Activated naive CD4-positive, alpha-beta T cell treated with anti-CD3 and anti-CD28 coated beads, Interleukin-2, amount 50 U/mL, for 24 hours (primary cell): Measurements from ENCODE around the gene PRXL2C.
"Not testable (repeated sequence)": the region's sequence is repeated elsewhere in the genome, so short reads cannot be mapped to it uniquely, and the experiment has no call there.

ENCODE experiments used
- H3K27ac Mint-ChIP-seq: one replicate; pipeline ENCODE4 v1.8.0; 2021; ENCODE audit warnings: mild to moderate bottlenecking, mixed read lengths
- H3K27me3 Mint-ChIP-seq: one replicate; pipeline ENCODE4 v1.8.0; 2021; ENCODE audit warnings: mixed read lengths
- H3K36me3 Mint-ChIP-seq: one replicate; pipeline ENCODE4 v1.8.0; 2021; ENCODE audit warnings: mixed read lengths
- H3K4me1 Mint-ChIP-seq: one replicate; pipeline ENCODE4 v1.8.0; 2021; ENCODE audit warnings: mixed read lengths
- H3K4me3 Mint-ChIP-seq: one replicate; pipeline ENCODE4 v1.8.0; 2021; ENCODE audit warnings: mild to moderate bottlenecking, mixed read lengths
- H3K9me3 Mint-ChIP-seq: one replicate; pipeline ENCODE4 v1.8.0; 2021; ENCODE audit warnings: mixed read lengths

The PRXL2C gene

GRCh38 chr9:96655198-96655851, at the start of gene PRXL2C:
Gene PRXL2C (minus strand): TSS chr9:96655317. CDS start chr9:96655281, 36 bp downstream.
- Mint-ChIP-seq H3K27ac (peak within 1 kb of the TSS; percentile 86), H3K4me1 (peaks cover 21% of the 10 kb centered on the region), H3K4me3 (peak within 1 kb of the TSS; percentile 91), H3K36me3 (no peaks in the 10 kb centered on the region), H3K27me3 (no peaks in the 10 kb centered on the region), H3K9me3 (no peaks in the 10 kb centered on the region)

- H3K36me3 Mint-ChIP-seq, H3K27me3 Mint-ChIP-seq, H3K27ac Mint-ChIP-seq, H3K4me3 Mint-ChIP-seq, H3K4me1 Mint-ChIP-seq: not testable (repeated sequence)
- H3K9me3 Mint-ChIP-seq: peaks cover 14% of the 10 kb centered on the region
These were observed 45.7 kb upstream of the PRXL2C start for GRCh38 chr9:96700721-96701375.

- Mint-ChIP-seq H3K27me3 (peaks cover 8% of the 10 kb centered on the region), H3K4me3 (no peak overlapping the region), H3K36me3 (peaks cover 10% of the 10 kb centered on the region)
These were observed 36.2 kb upstream of the PRXL2C start for GRCh38 chr9:96691326-96691725.

GRCh38 chr9:96688745-96689464, 33.8 kb upstream of the PRXL2C start:
- Mint-ChIP-seq H3K27ac (no peak overlapping the region), H3K4me1 (peaks cover 11% of the 10 kb centered on the region), H3K27me3 (peaks cover 8% of the 10 kb centered on the region), H3K9me3 (peaks cover 4% of the 10 kb centered on the region), H3K4me3 (no peak overlapping the region), H3K36me3 (peaks cover 8% of the 10 kb centered on the region)

More at GRCh38 chr9:96691326-96691725, 36.2 kb upstream of the PRXL2C start:
- peaks cover 4% of the 10 kb centered on the region for H3K9me3 Mint-ChIP-seq
- H3K4me1 Mint-ChIP-seq: peaks cover 11% of the 10 kb centered on the region
- H3K27ac Mint-ChIP-seq: no peak overlapping the region

- H3K9me3 Mint-ChIP-seq: peaks cover 4% of the 10 kb centered on the region
- no peak overlapping the region for H3K4me3 Mint-ChIP-seq
- H3K36me3 Mint-ChIP-seq: peaks cover 6% of the 10 kb centered on the region
- H3K4me1 Mint-ChIP-seq: peaks cover 11% of the 10 kb centered on the region
- H3K27me3 Mint-ChIP-seq: peaks cover 7% of the 10 kb centered on the region
- H3K27ac Mint-ChIP-seq: no peak overlapping the region
These were observed 33.1 kb upstream of the PRXL2C start for GRCh38 chr9:96688187-96688586.

GRCh38 chr9:96686638-96687335, 31.7 kb upstream of the PRXL2C start:
- Mint-ChIP-seq H3K36me3 (peaks cover 6% of the 10 kb centered on the region), H3K4me1 (peaks cover 11% of the 10 kb centered on the region), H3K27me3 (peaks cover 6% of the 10 kb centered on the region), H3K27ac (peak overlapping the region; percentile 79), H3K9me3 (peaks cover 4% of the 10 kb centered on the region), H3K4me3 (peak overlapping the region; percentile 88)

- no peaks in the 10 kb centered on the region for H3K36me3 Mint-ChIP-seq
- H3K27ac Mint-ChIP-seq: no peak overlapping the region
- no peaks in the 10 kb centered on the region for H3K9me3 Mint-ChIP-seq
- H3K27me3 Mint-ChIP-seq: no peaks in the 10 kb centered on the region
- no peak overlapping the region for H3K4me3 Mint-ChIP-seq
- no peaks in the 10 kb centered on the region for H3K4me1 Mint-ChIP-seq
These were observed 25.8 kb upstream of the PRXL2C start for GRCh38 chr9:96680812-96681499.

GRCh38 chr9:96674906-96675538, 19.9 kb upstream of the PRXL2C start:
- H3K36me3 Mint-ChIP-seq: no peaks in the 10 kb centered on the region
- no peaks in the 10 kb centered on the region for H3K4me1 Mint-ChIP-seq
- H3K27ac Mint-ChIP-seq: no peak overlapping the region
- peaks cover 9% of the 10 kb centered on the region for H3K27me3 Mint-ChIP-seq
- H3K9me3 Mint-ChIP-seq: no peaks in the 10 kb centered on the region
- H3K4me3 Mint-ChIP-seq: no peak overlapping the region

- not testable (repeated sequence) for H3K9me3 Mint-ChIP-seq, H3K27me3 Mint-ChIP-seq, H3K4me1 Mint-ChIP-seq, H3K27ac Mint-ChIP-seq, H3K4me3 Mint-ChIP-seq, H3K36me3 Mint-ChIP-seq
These were observed 18.7 kb upstream of the PRXL2C start for GRCh38 chr9:96673786-96674185.

GRCh38 chr9:96668868-96669534, 13.9 kb upstream of the PRXL2C start:
- Mint-ChIP-seq H3K27ac (no peak overlapping the region), H3K27me3 (peaks cover 3% of the 10 kb centered on the region), H3K4me1 (no peaks in the 10 kb centered on the region), H3K9me3 (no peaks in the 10 kb centered on the region), H3K36me3 (no peaks in the 10 kb centered on the region), H3K4me3 (no peak overlapping the region)

GRCh38 chr9:96667363-96667728, 12.2 kb upstream of the PRXL2C start:
- H3K4me3 Mint-ChIP-seq: no peak overlapping the region
- no peaks in the 10 kb centered on the region for H3K4me1 Mint-ChIP-seq
- H3K27ac Mint-ChIP-seq: no peak overlapping the region
- H3K9me3 Mint-ChIP-seq: no peaks in the 10 kb centered on the region
- H3K27me3 Mint-ChIP-seq: peaks cover 3% of the 10 kb centered on the region
- no peaks in the 10 kb centered on the region for H3K36me3 Mint-ChIP-seq

GRCh38 chr9:96666653-96667362, 11.7 kb upstream of the PRXL2C start:
- H3K27me3 Mint-ChIP-seq, H3K9me3 Mint-ChIP-seq, H3K4me1 Mint-ChIP-seq, H3K36me3 Mint-ChIP-seq, H3K27ac Mint-ChIP-seq, H3K4me3 Mint-ChIP-seq: not testable (repeated sequence)

- Mint-ChIP-seq H3K4me3 (no peak overlapping the region), H3K27me3 (no peaks in the 10 kb centered on the region), H3K36me3 (no peaks in the 10 kb centered on the region), H3K4me1 (no peaks in the 10 kb centered on the region), H3K9me3 (no peaks in the 10 kb centered on the region), H3K27ac (no peak overlapping the region)
These were observed 10.7 kb upstream of the PRXL2C start for GRCh38 chr9:96665789-96666188.

- no peaks in the 10 kb centered on the region for H3K4me1 Mint-ChIP-seq
These were observed 8.5 kb upstream of the PRXL2C start for GRCh38 chr9:96663506-96664120.

More at GRCh38 chr9:96663506-96664120, 8.5 kb upstream of the PRXL2C start:
- no peak overlapping the region for H3K27ac Mint-ChIP-seq
- H3K4me3 Mint-ChIP-seq: no peak overlapping the region
- no peaks in the 10 kb centered on the region for H3K27me3 Mint-ChIP-seq
- H3K36me3 Mint-ChIP-seq: no peaks in the 10 kb centered on the region
- no peaks in the 10 kb centered on the region for H3K9me3 Mint-ChIP-seq
